Ecto neural progenitor cell (in vitro differentiated cells): Measurements from ENCODE around the gene GEMIN5.

Experiments
- DNase-seq: peaks from one replicate; pipeline ENCODE4 v3.0.0-alpha.2; 2018; ENCODE audit warnings: low spot score

GEMIN5 gene

DNA sequence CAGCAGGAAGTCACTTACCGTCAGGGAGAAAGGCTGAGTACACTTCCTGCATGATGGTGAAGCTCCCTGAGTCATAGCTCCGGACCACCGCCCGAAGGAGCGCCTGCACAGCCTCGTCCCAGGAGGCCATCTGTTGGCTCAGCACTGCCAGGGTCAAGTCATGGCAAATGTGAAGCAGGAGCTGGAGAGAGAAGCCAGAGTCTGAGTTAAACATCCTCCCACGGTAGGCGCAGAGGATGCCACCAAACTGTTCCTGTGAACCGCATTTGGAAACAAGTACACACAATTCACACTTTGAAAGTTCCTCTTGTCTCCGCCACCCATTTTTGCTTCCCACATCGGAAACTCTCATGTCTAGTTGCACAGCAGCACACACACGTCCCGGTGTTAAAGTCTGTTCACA, 45.6 kb downstream of the GEMIN5 start:
- DNase-seq, result no peak

DNA sequence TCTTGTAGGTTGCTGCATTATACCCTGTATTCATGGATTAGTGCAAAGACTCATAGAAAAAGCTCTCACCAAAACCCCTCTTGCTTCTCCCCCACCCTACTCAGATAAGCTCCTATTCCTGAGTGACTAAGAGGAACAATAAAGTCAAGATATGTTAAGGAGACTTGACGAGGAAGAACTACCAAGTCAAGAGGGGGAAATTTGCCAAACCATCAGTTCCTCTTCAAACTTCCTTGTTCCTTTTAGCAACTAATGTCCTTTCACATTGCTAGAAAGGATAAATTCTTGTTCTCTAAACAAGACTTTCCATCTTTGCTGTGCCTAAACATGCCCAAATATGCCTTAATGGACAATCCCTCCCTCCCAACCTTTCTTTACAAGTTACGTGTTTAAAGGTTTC, 52.6 kb downstream of the GEMIN5 start:
- no peak for DNase-seq

- no peak for DNase-seq
Observed at GRCh38 chr5:154884424-154884823, 53.6 kb downstream of the GEMIN5 start.

DNA sequence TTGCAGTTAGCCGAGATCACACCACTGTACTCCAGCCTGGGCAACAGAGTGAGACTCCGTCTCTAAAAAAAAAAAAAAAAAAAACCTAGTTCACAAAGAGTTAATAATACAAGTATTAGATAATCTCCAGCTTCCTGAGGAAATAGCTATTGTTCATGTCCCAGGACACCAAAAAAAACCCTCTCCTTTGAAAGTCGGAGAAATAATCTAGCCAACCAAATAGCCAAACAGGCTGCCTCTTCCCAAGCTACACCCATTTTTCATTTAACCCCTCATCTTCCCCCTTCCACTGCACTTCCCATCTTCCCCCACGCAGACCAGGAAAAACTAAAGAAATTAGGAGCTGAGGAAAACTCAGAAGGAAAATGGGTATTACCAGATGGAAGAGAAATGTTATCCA, 56.0 kb downstream of the GEMIN5 start:
- no peak for DNase-seq

GRCh38 chr5:154878642-154879335, 59.2 kb downstream of the GEMIN5 start:
- DNase-seq, result no peak

GRCh38 chr5:154873791-154874331, 64.2 kb downstream of the GEMIN5 start:
- no peak for DNase-seq

GRCh38 chr5:154871734-154872133, 66.3 kb downstream of the GEMIN5 start:
- no peak for DNase-seq

GRCh38 chr5:154868702-154869101, 69.3 kb downstream of the GEMIN5 start:
- no peak for DNase-seq

GRCh38 chr5:154866841-154867240, 71.2 kb downstream of the GEMIN5 start:
- no peak for DNase-seq

GRCh38 chr5:154865466-154866184, 72.4 kb downstream of the GEMIN5 start:
- no peak for DNase-seq

DNA sequence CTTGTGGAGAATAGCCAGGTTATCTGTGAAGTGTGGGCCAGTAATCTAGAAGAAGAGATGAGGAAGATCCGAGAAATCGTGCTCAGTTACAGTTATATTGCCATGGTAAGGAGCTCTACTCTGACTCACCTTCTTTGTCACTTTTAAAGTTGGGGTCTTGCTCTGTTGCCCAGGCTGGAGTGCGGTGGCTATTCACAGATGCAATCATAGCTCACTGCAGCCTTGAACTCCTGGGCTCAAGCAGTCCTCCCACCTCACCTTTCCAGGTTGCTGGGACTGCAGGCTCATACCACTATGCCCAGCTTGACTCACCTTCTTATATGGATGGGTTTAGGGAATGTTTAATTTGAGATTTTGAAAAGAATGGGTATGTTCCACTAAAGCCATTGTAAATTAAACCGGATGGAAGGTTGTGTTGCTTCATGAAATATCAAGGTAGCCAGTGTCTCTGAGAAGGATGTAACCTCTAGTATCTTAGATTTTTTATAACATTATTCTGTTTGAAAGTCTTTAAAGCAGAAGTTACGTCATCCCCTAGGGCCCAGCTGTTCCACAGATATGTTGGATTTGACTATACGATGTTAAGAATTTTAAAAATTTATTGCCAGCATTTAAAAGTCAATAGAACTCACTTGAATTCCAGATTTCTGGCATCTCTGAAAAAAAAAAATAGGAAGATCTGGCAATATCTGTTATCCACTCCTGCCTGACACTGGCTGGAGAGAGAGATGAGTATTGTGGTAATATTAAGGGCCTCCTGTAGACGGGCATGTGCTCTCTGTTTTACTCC, 74.5 kb downstream of the GEMIN5 start:
- DNase-seq, result no peak

DNA sequence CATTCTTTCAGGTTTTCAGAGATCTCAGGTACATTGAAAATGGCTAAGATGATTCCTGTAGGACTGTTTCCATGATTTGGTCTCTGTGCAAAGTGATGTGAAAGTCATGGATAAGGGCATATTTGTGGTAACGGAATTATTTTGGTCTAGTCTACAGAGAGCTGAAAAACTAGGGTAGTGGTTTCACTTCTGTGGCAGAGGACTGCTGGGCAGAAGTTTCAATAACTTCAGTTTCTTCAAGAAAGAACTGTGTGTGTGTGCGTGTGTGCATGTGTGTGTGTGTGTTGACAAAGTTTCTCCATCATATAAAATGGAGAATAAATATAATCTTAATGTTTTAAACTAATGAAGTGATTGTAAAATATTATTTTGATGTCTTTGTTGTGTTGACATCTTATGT, 75.2 kb downstream of the GEMIN5 start:
- DNase-seq, result no peak

DNA sequence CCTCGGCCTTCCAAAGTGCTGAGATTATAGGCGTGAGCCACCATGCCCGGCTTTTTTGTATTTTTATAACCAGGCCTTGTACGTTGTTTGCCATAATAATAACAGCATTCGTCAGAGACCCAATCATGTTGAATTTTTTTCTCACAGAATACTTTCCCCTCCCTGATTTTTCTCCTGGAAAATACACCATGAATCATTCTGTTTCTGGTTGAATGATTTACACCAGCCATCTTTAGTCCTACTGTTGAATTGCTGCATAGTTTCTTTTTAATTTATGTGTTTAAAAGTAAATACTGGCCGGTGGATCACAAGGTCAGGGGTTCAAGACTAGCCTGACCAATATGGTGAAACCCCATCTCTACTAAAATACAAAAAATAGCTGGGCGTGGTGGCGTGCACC, 76.1 kb downstream of the GEMIN5 start:
- no peak for DNase-seq

DNA sequence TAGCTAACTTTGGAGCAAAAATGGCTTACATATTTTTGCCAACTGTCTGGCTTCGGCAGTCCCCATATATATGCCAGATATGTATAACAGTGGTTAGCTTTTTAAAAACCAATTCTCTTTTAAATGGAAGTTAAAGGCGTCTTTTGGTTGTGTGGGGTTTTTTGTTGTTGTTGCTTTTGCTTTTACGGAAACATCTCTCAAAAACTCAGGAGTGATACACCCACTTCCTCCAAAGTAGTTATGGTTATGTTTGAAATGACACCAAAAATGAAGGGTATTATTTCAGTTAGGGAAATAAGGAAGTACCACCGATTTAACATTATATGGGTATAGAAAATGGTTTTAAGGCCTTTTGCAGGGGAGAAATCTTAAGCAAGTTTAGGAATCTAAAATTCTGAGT, 77.2 kb downstream of the GEMIN5 start:
- DNase-seq, result no peak

DNA sequence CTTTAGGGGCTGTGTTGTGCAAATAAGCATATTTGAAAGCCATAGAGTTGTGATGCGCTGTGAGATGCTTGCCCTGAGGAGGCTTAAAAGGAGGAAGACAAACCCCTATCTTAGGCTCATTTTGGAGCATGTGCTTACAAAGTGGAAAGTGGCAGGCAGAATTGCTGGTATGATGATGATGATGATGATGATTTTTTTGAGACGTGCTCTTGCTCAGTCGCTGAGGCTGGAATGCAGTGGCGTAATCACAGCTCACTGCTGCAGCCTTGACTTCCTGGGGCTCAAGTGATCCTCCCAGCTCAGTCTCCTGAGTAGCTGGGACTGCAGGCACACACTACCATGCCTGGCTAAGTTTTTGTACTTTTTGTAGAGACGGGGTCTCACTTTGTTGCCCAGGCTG, 77.9 kb downstream of the GEMIN5 start:
- no peak for DNase-seq

- no peak for DNase-seq
Observed at GRCh38 chr5:154858972-154859871, 78.8 kb downstream of the GEMIN5 start.

- peak; percentile 99 for DNase-seq
Observed at GRCh38 chr5:154858297-154858971, 79.6 kb downstream of the GEMIN5 start, which contains the start of gene CNOT8. CNOT8 (plus strand) TSS chr5:154858627; CDS start chr5:154863279, 4,652 bp downstream.

GRCh38 chr5:154857530-154858296, 80.3 kb downstream of the GEMIN5 start:
- peak; percentile 96 for DNase-seq

DNA sequence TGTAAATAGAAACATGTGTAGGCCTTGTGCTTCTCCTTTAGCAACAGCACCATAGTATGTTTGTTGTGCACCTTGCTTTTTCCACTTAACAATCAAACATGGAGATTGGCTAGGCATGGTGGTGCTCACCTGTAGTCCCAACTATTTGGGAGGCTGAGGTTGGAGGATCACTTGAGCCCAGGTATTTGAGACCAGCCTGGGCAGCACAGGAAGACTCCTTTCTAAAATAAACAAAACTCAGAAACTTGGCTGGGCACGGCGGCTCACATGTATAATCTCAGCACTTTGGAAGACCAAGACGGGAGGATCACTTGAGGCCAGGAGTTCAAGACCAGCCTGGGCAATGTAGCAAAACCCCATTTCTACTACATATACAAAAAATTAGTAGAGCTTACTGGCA, 86.7 kb downstream of the GEMIN5 start:
- no peak for DNase-seq
